AG04450 (cell line): ENCODE data around the gene TRAP1. TPM values are rescaled to one million over a fixed set of nuclear protein-coding genes. Genes with fewer than 3 reads are reported as not detected.
A peak's percentile ranks its signal among the peaks of the same experiment; 100 is the strongest.

Experiments
- CTCF ChIA-PET: fragments of 300-600, 350-600 bp; formaldehyde crosslinking; extraction: SDS; loops from one replicate; lab custom pipeline; 2022; ENCODE audit warnings: antibody characterized with exemption, inconsistent platforms; lab: Charles Lee
- POLR2A ChIA-PET: fragments of 350-600 bp; formaldehyde crosslinking; extraction: SDS; loops from one replicate; lab custom pipeline; 2021; ENCODE audit warnings: antibody characterized with exemption, inconsistent platforms; lab: Yijun Ruan, JAX
- DNase-seq: peaks from one replicate; pipeline ENCODE4 v3.0.0-alpha.2; 2011; ENCODE audit warnings: low read depth, low spot score
- H3K27ac ChIP-seq: one replicate; pipeline ENCODE4 v1.5.1; 2012; ENCODE audit warnings: low read depth, low read length, control low read depth
- H3K27me3 ChIP-seq: one replicate; pipeline ENCODE4 v1.6.0; 2012; ENCODE audit warnings: low read length; ENCODE audit not compliant: control insufficient read depth, insufficient read depth
- H3K4me3 ChIP-seq: 2 replicates; pipeline ENCODE4 v1.5.1; 2011; ENCODE audit warnings: mild to moderate bottlenecking, low read depth, low read length, control low read depth
- H3K9me3 ChIP-seq: 2 replicates; pipeline ENCODE4 v1.5.1; 2012; ENCODE audit warnings: low read length; ENCODE audit not compliant: control insufficient read depth, insufficient read depth
- polyA plus RNA-seq: library from polyadenylated mRNA; depleted of rRNA; stranded (reverse); fragments of >200 nt; gene quantifications from 2 replicates; pipeline ENCODE4 v1.2.3, GENCODE V29; 2011
- TF ChIP-seq, protein P1 (sequence below): IDR thresholded peaks from 2 replicates; pipeline ENCODE4 v1.5.1; 2011; ENCODE audit warnings: low read depth, low read length, control low read depth, inconsistent platforms

The TRAP1 gene
- polyA plus RNA-seq, 1 experiment, result 83.9 TPM

DNA sequence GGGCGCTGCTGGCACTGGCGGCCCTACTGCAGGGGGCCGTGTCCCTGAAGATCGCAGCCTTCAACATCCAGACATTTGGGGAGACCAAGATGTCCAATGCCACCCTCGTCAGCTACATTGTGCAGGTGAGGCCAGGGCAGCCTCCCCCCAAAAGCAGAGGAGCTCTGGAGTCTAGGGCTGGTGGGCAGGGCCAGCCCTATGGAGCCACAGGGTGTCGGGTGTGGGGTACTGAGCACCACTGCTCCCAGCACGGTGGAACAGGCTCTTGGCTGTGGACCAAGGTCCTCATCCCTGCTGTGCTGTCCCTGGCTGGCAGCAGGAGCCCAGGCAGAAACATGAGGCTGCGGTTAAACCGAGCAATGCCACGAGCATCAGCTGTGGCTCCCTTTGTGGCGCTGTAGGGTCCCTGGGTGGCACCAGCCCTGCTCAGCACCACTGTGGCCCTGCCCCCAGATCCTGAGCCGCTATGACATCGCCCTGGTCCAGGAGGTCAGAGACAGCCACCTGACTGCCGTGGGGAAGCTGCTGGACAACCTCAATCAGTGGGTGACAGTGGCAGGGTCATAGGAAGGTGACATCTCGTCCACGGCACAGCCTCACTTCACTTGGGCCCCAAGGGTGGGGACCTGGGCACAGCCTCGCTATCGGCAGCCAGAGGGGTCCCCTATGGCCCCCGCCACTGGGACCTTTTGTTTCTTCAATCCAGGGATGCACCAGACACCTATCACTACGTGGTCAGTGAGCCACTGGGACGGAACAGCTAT is 61.7 kb downstream of the TRAP1 start:
- Histone ChIP-seq H3K9me3 (no peaks in the 10 kb centered on the region), H3K27me3 (no peaks in the 10 kb centered on the region), H3K4me3 (no peak overlapping the region), H3K27ac (no peak overlapping the region)
- TF ChIP-seq, protein P1, sequence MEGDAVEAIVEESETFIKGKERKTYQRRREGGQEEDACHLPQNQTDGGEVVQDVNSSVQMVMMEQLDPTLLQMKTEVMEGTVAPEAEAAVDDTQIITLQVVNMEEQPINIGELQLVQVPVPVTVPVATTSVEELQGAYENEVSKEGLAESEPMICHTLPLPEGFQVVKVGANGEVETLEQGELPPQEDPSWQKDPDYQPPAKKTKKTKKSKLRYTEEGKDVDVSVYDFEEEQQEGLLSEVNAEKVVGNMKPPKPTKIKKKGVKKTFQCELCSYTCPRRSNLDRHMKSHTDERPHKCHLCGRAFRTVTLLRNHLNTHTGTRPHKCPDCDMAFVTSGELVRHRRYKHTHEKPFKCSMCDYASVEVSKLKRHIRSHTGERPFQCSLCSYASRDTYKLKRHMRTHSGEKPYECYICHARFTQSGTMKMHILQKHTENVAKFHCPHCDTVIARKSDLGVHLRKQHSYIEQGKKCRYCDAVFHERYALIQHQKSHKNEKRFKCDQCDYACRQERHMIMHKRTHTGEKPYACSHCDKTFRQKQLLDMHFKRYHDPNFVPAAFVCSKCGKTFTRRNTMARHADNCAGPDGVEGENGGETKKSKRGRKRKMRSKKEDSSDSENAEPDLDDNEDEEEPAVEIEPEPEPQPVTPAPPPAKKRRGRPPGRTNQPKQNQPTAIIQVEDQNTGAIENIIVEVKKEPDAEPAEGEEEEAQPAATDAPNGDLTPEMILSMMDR, result no peak
- ChIA-PET POLR2A (no interaction called here), CTCF (interaction anchor here (1.3 kb wide), 1 partner anchor 25 kb away, joined by 3 read pairs; no protein-coding TSS in a partner anchor)
- DNase-seq, result no peak

DNA sequence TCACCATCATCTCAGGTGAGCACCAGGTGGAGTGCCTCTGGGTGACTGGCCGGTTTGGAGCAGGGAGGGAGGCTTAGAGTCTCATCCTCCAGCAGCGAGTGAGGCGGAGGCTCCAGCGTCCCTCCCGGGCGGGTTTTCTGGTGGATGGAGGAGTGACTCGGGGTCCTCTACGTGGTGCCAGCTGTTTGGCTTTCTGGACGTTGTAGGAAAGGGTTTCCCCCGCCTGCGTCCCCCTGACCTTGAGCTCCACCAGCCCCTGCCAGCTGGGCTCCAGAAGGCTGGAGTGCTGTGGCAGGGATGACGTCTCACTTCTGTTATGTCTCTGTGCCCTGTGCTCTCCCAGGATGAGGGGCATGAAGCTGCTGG is 62.3 kb downstream of the TRAP1 start:
- no peak overlapping the region for H3K4me3 ChIP-seq
- no peak overlapping the region for H3K27ac ChIP-seq
- POLR2A ChIA-PET, result no interaction called here
- CTCF ChIA-PET, result no interaction called here
- H3K27me3 ChIP-seq, result no peaks in the 10 kb centered on the region
- no peak for DNase-seq
- TF ChIP-seq, protein P1, result no peak
- H3K9me3 ChIP-seq, result no peaks in the 10 kb centered on the region

DNA sequence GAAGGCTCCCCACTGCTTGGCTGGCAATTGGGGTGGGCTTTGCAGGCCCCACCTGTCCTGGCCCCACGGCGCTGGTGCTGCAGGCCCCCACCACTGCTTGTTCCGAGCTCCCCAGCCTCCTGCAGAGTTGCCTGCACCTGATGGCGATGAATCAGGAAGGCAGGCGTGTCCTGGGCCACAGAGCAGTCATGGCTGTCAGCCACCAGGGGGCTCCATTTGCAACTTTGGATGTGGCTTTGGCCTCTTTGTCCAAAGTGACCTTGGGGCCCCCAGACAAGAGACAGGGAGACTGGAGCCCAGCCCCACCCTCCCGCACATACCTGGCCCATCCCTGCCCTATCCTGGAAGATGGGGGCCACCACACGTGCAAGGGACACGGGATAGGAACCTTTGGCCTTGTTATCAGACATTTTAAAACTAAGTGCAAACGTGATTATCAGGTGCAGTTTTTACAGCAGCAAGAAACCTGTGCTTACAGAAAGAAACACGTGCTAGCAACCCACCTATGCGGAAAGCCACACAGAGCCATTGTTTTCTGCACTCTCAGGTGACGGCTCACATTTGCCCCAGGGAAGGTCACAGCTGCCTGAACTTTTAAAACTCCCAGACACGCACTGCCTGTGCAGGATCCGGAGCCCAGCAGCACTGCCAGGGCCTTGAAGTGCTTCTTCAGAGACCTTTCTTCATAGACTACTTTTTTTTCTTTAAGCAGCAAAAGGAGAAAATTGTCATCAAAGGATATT is 62.9 kb downstream of the TRAP1 start, which contains the start of gene DNASE1:
DNASE1 (plus strand) TSS at position 443 of the 743 bp plus-strand sequence. CDS start 683 bp downstream, outside the sequence.
- TF ChIP-seq, protein P1, result peak; percentile 55
- ChIA-PET CTCF (interaction anchor here (0.7 kb wide), 1 partner anchor 47 kb away, joined by 3 read pairs; no protein-coding TSS in a partner anchor), POLR2A (no interaction called here)
- no peaks in the 10 kb centered on the region for H3K27me3 ChIP-seq
- no peak for DNase-seq
- no peaks in the 10 kb centered on the region for H3K9me3 ChIP-seq
- no peak within 1 kb of the TSS for H3K27ac ChIP-seq
- no peak within 1 kb of the TSS for H3K4me3 ChIP-seq

DNA sequence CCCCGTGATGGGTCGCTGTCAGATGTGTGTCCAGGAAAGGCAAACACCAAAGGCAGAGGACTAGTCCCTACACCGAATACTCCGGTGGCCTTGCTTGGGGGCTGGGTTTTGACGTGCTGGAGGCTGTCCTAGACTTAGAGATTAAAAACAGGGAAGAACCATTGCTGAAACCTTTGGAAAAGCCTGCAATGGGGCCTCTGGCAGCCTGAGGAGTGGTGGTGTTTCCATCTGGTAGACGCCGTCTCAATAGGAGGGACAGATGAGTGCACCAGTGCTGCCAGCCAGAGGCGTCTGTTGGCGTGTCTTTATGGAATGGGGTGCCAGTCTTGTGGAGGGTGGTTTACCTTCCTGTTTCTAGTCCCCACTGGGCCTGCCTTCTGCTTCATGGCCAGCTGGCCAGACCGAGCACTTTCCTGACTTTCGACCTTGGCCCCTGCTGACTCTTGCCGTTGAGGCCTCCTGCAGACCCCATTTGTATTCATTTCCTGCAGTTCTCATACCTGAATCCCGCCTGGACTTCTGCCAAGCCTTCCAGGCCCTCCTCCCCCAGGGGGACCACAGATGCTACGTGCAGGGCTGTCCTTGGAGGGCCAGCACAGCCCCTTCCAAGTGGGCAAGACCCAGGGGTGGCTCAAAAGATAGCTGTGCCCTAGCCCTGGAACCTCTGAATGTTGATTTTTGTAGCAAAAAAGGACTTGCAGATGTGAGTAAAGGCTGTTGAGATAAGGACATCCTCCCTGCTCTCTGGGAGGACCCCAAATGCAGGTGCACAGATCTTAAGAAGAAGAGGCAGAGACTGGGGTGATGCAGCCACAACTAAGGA is 64.7 kb downstream of the TRAP1 start:
- H3K27ac ChIP-seq, result no peak overlapping the region
- POLR2A ChIA-PET, result no interaction called here
- CTCF ChIA-PET, result no interaction called here
- no peaks in the 10 kb centered on the region for H3K27me3 ChIP-seq
- H3K4me3 ChIP-seq, result no peak overlapping the region
- DNase-seq, result no peak
- TF ChIP-seq, protein P1, result no peak
- no peaks in the 10 kb centered on the region for H3K9me3 ChIP-seq
